A172 (cell line): ENCODE measurements around the gene ADAMTSL1. TPM values are rescaled to one million over a fixed set of nuclear protein-coding genes. Genes with fewer than 3 reads are reported as not detected.
A peak's percentile ranks its signal among the peaks of the same experiment; 100 is the strongest.
"Not testable (repeated sequence)": the region's sequence is repeated elsewhere in the genome, so short reads cannot be mapped to it uniquely, and the experiment has no call there.

Experiments used
- DNase-seq: peaks from one replicate; pipeline ENCODE4 v3.0.0-alpha.2; 2015; ENCODE audit warnings: low spot score
- total RNA-seq: library from RNA; depleted of rRNA; stranded (reverse); fragments of >200 nt; shearing (Covaris generic); gene quantifications from 2 replicates; pipeline ENCODE4 v1.2.3, GENCODE V29; 2014

The ADAMTSL1 gene
- total RNA-seq, 1 experiment from 2014 or later, result 11.4 TPM

GRCh38 chr9:18905028-18905882 lies 431.3 kb downstream of the ADAMTSL1 start:
- DNase-seq, result peak; percentile 72

GRCh38 chr9:18905883-18906629 lies 432.1 kb downstream of the ADAMTSL1 start:
- DNase-seq, result peak; percentile 14

GRCh38 chr9:18906656-18907395 lies 432.9 kb downstream of the ADAMTSL1 start:
- DNase-seq, result peak; percentile 63

DNA sequence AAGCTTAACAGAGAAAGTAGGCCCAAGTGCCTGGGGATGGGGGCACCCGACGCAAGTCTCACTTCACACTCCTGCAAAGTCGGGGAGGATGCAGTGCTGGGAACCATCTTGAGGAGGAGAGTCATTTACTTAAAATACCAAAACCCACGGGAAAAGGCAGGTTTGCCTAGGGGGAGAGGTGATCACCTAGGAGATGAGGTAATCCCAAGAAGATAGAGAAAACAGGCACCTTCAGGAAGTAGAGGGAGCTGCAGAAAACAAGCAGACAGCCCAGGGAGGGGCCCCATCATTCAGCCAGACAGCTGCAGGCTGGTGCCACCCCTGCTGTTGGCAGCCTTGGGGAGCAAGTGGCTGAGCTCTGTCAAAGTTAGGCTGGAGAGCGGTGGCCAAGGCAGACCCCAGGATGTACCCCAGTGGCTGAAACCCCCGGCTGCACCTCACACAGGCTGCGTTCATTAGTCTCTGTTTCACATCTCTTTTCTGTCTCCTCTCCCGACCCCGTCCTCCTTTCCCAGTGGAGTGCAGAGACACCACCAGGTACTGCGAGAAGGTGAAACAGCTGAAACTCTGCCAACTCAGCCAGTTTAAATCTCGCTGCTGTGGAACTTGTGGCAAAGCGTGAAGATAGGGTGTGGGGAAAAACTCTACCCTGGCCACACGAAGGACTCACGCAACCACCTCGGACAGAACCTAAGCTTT lies 434.1 kb downstream of the ADAMTSL1 start:
- DNase-seq, result no peak

- no peak for DNase-seq
Observed at GRCh38 chr9:18909140-18910018, 435.4 kb downstream of the ADAMTSL1 start.

DNA sequence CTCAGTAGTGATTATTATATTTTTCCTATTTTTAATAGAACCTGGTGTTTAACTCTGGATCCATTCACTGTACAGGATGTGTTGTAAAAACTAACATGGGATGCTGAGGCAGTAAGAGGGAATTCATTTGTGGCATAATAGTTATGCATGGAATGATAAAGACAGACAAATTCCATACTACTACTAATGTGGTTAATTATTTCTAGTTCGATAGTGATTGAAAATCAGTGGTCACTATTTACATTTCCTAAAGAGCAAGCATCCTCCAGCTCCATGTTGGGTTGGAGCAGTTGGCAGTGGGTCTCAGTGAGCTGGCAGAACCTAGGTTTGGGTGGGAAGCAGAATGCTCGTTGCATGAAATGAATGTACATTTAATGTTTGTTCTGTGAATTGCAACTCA lies 436.5 kb downstream of the ADAMTSL1 start:
- no peak for DNase-seq

GRCh38 chr9:18910916-18911315 lies 437.0 kb downstream of the ADAMTSL1 start:
- DNase-seq, result no peak

GRCh38 chr9:18911714-18912342 lies 437.9 kb downstream of the ADAMTSL1 start:
- DNase-seq, result no peak

DNA sequence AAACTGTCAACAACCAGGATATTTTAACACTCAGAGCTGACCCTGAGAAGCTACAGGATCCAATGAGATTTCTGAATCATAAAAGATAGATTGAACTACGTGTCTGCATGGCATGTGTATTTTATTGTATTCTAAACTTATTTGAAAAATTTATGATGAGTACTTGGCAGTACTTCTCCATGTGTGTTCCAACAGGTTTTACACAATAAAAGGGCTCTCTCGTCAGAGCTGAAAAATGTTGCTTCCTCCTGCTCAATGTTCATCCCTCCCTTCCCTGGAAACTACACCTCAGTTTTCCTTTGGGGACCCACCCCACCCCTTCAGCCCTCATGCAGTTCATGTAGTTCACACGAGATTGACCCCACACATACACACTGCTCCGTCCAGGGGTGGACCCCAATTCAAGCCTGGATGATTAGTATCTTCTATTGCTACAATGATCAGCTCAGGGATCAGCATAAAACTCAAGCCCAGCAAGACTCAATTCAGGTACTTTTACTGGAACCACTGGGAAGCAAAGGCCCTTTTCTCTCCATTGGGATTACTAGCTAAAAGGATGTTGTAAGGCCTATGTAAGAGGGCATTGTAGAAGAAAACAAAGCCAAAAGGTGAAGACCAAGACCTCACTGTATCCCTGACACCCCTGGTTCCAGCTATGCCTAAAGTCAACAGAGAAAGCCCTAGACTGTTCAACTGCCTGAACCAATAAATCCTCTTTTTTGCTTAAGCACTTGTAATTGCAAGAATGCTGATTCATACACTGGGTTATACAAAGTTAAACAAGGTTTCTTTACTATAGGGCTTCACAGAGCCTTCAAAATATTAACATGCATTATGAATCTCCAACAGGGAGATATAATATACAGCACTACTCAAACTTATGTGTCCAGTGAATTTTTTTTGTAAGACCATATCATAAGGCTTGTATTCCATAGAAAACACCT lies 446.5 kb downstream of the ADAMTSL1 start:
- no peak for DNase-seq

DNA sequence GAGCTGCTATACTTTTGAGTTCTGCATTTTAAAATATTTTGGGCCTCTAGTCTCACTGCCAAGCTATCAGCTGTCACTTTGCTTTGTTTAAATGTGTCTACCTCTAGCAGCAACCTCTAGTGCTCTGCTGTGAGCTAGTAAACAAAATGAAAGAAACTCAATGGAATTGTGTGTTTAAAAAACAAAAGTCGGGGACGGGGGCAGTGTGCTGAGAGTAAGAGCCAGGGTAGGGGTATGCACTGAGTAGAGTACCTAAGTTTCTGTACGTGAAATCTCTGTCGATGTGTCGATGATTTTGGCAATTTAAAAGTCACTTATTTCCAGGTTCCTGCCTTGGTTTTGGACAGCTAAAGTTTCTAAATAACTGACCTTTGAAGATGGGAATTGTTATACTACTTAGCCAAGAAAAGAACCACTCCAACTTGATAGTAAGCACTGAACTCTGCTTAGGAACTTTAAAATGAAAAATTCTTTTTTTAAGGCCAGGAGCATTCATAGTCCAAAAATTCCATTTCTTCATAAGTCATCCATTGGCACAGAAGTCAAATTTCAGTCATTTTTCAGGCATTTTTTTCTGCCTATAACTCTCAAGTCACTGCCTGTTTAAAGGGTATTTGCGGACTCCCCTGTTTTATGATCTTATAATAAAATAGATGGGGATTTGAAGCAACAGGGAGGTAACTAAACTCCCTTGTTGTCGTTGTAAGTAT lies 447.6 kb downstream of the ADAMTSL1 start:
- DNase-seq, result no peak

- no peak for DNase-seq
Observed at GRCh38 chr9:18922161-18922885, 448.4 kb downstream of the ADAMTSL1 start.

DNA sequence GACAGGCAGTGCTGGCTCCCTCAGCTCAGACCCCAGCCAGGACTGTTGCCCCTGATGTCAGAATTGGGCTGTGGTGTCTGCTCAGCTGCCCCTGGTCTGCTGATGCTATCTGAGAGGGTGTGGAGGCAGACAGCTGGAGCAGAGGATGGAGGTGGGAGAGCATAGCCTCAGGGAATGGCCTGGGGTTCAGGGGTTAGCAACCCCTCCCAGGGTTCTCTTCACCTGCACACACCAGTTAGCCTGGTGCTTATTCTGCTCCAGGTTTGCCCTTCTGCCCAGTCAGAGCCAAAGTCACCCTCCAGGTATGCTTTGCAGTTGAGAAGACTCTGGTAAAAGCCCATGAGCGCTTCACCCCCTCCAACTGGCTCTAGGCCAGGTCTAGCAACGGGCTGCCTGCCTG lies 449.2 kb downstream of the ADAMTSL1 start:
- no peak for DNase-seq

- DNase-seq, result no peak
Observed at GRCh38 chr9:18923671-18924430, 449.9 kb downstream of the ADAMTSL1 start.

DNA sequence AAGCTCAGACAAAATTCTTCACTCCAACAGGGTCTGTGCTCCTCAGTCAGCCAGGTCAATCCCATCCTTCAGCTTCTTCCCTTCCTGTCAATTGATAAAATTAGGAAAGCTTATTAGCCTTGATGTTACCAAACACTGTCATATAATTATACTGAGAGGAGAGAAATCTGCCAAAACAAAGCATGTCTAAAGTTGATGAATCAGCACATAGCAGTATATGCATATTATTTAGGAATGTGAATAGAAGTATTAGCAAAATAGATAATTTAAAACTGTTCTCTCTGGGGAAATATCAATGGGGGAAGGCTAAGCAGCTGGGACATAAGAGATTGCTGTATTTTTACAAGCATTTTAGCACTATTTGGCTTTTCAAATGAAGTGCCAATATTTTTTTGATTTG lies 451.9 kb downstream of the ADAMTSL1 start:
- no peak for DNase-seq

DNA sequence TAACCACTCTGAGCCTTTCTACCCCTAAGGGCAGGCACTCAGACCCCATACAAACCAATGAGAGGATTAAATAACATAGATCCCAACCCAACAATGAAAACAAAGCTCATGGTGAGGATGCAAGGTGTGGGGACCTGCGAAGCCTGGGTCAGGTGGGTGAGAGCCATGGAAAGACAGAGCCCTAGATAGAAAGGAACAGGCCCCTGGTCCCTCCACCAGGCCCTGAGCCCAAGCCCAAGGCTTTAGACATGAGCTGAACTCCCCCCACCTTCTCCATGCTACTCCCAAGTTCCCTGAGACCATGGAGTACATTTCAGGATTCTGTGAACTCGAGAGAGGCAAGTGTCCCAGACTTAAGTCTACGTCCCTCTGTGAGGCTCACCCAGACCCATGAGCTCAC lies 452.6 kb downstream of the ADAMTSL1 start:
- no peak for DNase-seq

GRCh38 chr9:18928711-18929110 lies 454.8 kb downstream of the ADAMTSL1 start:
- no peak for DNase-seq

- not testable (repeated sequence) for DNase-seq
Observed at GRCh38 chr9:18930611-18931010, 456.7 kb downstream of the ADAMTSL1 start.
